HG02798 (cell line): ENCODE data around the gene GNAS.

Experiments
- ATAC-seq: cut with Tn5 transposase; IDR thresholded peaks from one replicate; pipeline ENCODE4 v1.9.1; 2021; ENCODE audit warnings: mild to moderate bottlenecking; ENCODE audit not compliant: unreplicated experiment, poor library complexity

The GNAS gene

DNA sequence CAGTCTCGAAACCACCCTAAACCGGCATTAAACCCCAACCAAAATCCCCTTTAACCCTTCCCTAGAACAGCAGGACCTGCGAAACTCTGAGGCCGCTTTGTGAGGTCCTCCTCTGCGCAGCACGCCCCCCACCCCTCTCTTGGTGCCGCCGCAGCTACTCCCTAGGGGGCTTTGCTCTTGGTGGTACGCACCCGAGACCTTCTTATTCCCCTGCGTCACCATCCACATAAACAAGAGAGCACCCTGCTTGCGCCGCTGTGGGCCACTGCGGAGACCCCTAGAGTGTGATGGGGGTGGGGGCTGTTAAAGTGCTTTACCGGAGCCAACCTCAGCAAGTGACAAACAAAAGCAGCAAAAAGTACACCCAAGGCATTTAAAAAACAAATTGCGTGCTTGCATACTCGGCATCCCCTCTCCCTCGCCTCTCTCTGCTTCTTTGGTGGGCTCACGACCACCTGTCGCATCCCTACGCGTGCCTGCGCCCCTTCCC is 502 bp upstream of the GNAS start:
- ATAC-seq = no peak

DNA sequence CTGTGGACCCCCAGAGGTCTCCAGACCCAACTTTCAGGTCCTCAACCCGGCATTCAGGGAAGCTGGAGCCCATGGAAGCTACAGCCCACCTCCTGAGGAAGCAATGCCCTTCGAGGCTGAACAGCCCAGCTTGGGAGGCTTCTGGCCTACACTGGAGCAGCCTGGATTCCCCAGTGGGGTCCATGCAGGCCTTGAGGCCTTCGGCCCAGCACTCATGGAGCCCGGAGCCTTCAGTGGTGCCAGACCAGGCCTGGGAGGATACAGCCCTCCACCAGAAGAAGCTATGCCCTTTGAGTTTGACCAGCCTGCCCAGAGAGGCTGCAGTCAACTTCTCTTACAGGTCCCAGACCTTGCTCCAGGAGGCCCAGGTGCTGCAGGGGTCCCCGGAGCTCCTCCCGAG is 950 bp downstream of the GNAS start:
- no peak for ATAC-seq

DNA sequence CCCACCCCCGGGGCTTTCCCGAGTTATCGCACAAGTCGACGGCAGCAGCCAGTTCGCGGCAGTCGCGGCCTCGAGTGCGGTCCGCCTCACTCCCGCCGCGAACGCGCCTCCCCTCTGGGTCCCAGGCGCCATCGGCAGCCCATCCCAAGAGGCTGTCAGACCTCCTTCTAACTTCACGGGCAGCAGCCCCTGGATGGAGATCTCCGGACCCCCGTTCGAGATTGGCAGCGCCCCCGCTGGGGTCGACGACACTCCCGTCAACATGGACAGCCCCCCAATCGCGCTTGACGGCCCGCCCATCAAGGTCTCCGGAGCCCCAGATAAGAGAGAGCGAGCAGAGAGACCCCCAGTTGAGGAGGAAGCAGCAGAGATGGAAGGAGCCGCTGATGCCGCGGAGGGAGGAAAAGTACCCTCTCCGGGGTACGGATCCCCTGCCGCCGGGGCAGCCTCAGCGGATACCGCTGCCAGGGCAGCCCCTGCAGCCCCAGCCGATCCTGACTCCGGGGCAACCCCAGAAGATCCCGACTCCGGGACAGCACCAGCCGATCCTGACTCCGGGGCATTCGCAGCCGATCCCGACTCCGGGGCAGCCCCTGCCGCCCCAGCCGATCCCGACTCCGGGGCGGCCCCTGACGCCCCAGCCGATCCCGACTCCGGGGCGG is 1.6 kb downstream of the GNAS start:
- ATAC-seq = no peak

DNA sequence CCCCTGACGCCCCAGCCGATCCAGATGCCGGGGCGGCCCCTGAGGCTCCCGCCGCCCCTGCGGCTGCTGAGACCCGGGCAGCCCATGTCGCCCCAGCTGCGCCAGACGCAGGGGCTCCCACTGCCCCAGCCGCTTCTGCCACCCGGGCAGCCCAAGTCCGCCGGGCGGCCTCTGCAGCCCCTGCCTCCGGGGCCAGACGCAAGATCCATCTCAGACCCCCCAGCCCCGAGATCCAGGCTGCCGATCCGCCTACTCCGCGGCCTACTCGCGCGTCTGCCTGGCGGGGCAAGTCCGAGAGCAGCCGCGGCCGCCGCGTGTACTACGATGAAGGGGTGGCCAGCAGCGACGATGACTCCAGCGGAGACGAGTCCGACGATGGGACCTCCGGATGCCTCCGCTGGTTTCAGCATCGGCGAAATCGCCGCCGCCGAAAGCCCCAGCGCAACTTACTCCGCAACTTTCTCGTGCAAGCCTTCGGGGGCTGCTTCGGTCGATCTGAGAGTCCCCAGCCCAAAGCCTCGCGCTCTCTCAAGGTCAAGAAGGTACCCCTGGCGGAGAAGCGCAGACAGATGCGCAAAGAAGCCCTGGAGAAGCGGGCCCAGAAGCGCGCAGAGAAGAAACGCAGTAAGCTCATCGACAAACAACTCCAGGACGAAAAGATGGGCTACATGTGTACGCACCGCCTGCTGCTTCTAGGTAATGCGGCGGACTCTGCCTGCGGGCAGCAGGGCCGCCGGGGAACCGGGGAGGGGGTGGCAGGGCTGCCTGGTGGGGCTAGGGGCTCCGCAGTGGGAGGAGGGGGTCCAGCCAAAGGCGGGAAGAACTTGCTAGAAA is 2.3 kb downstream of the GNAS start:
- ATAC-seq = no peak

DNA sequence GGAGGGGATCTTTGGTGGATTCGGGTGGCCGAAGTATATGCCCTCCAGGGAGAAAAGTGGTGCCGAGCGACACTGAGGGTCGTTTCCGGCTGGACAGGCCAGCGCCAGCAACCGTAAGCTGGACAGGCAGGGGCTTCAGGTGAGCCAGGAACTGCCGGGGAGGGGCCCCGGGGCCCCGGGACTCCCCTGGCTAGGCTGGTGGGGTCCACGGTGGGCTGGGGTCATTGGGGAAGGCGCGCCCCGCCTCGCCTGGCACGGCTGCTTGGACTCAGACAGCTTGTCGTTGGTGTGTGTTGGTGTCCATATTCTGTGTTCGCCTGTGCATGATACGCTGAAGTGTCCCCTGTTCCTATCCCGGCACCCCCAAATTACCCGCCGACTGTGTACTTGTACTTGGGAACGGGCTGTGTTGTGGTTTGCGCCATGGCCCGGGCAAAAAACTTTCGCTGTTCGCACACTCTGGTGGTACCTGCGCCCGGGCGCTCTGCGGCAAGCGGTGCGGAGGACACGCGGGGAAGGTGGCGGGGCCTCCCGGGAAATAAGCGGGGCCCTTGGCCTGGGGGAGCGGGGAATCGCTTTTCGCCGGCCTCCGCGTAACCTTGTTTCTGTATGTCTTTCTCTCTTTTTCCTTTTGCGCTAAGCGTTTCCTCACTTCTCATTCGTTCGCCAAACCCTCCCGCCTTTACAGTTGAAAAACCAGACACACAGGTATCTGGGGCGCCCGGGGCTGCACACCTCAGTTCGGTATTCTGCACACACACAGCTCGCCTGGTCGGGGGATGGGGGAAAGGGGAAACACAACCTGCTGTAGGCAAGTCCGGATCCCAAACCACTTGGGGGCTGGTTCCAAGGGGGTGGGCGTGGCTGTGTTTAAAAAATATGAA is 3.2 kb downstream of the GNAS start:
- ATAC-seq = no peak

DNA sequence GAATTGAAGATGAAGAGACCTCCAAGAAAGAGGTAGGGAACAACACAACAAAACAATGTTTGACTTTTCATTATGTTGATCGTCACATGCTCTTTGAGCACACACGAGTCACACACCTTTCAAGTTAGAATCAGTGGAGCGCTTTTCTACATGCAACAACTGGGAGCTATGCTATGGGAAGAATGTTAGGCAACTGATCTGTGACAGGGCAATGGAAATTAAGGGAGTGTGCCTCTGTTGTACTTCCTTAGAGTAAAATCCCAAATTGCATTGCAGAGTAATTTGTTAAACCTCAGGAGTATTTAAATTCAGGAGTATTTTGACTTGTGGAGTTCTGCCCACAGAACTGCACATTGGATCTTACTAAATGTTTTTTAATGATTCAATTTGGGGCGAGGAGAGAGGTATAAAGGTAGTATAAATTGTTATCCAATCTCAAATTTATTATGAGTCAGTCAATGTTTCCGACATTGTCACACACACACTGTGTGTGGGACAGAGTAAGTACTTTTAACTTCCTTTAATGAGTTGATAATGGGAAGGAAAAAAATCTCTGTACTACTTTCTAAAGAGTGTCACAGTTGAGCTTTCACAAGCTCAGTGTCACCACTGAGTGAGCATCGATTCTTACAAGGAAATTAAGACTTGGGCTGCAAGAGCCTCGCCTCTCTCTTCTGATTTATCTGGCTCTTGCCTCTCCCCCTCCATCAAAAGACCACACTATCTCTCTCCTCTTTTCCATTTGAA is 10.7 kb downstream of the GNAS start:
- ATAC-seq = no peak

DNA sequence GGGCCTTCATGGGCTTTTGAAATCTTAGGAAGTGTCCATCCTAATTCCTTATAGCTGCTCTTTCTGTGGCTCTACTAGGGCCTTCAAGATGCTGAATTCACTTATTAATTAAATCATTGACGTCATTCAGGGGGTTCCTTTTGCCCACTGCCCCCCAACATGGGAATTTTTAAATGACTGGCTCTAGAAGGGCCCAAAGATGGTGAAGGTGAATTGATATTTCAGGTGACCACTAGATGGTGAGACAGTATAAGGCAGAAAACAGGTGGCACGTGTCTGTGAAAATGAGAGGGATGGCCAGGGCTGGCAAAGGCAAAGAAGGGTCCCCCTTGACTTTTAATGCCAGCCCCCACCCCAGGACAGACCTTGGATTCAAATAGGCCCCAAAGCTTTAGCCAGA is 11.8 kb downstream of the GNAS start:
- ATAC-seq = no peak

DNA sequence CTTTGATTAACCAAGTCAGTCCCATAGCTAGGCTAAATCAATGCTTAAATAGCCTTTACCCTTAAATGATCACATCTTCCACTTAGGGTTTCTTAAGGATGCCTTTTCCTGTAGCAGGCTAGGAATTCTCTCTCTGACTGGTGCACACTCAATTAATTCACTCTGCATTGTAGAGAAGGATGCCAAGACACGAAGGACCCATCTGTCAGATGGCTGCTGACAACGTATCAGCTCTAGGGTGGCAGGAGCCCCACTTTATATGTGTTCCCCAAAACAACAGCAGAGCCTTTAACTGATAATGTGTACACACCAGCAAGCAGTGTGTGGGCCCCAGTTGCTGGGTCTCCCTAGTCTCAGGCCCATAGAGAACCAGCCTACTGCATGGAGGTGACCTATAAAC is 13.3 kb downstream of the GNAS start:
- ATAC-seq = no peak

DNA sequence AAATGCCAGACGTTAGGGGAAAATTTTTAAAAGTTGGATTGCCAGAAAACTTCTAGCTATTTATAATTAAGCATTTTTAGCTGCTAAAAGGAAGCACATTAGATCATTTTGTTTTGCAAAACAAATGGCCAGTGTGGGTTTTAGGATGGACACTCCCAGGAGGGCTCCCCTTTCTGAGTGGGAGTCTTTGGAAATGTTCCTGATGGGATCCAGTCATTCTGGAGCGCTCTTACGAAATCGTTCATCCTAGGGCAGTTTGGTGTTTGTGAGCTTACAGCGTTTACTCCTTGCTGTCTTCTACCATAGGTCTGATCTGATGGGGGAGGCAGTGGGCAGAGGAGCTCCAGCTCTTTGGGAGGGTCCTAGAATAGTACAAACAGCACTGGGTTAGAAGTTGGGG is 14.7 kb downstream of the GNAS start:
- no peak for ATAC-seq

DNA sequence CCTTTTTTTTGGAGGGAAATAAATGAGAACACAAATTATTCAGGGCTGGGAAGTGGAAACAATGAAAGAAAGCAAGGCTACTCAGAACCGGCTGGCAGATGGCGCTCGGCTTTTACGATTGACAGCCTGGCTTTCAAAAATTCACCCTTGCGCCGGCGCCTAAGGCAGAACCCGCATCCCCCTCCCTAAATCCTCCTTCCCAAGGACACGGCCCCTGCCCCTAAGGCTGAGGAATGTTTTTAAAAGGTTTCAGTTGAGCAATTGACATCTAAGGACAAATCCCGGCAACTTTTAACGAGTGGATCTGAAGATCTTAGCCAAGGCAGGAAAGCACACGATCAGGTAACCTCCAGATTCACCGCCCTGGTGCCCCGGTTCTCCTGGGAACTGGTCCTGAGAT is 16.3 kb downstream of the GNAS start:
- ATAC-seq = no peak

DNA sequence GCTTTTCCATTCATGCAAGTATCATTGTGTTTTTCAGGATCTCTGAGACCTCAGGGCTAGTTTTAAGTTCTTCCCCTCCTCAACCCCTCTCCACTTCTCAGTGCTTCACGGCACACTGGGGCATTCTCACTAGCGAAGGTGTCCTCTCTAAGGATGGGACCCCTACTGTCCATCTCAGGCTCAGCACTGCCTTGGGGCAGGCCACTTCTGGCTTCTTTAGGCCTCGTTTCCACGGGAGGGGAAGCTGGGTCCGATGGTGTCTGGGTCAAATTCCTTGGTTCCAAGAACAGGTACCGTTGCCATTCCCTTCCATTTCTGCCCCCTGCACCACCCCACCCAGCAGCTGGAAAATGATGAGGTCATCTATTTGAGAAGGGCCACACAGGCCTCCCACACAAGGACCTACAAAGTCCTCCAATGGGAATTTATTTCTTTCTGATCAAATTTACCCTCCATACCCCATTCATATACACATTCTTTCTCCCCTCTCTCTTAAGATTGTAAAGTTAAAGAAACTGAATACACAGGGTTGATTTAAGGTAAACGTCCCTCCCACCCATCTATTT is 17.2 kb downstream of the GNAS start:
- ATAC-seq = no peak

DNA sequence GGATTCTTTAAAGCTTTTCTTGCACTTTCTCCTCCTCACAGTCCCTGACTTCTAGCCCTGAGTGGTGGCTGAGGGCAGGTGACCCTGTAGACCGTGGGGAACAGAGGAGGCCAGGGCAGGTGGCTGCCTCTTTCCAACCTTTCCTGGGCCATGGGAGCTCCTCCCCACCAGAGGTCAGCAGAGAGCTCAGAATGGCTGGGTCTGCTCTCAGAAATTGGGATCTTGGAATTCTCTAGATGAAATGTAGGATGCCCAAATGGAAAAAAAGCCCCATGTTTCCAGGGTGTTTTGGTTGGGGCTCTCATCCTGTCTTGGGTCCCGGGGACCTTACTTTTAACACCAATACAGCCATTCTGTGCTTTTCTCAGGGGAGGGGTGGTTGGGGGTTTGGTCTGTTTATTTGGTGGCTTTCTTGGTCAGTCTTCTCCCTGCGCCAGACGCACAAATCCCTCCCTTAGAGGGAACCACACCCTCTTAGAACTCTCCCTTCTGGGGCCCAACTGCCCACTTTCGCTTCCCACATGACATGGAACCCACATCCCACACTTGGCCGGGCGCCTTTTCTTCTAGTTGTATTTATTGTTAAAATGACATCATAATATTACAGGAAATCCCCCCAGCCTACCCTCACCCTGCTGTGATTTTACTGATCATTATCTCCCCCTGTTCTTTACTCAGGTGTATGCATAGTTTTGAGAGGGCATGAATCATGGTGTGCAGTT is 17.9 kb downstream of the GNAS start:
- no peak for ATAC-seq

DNA sequence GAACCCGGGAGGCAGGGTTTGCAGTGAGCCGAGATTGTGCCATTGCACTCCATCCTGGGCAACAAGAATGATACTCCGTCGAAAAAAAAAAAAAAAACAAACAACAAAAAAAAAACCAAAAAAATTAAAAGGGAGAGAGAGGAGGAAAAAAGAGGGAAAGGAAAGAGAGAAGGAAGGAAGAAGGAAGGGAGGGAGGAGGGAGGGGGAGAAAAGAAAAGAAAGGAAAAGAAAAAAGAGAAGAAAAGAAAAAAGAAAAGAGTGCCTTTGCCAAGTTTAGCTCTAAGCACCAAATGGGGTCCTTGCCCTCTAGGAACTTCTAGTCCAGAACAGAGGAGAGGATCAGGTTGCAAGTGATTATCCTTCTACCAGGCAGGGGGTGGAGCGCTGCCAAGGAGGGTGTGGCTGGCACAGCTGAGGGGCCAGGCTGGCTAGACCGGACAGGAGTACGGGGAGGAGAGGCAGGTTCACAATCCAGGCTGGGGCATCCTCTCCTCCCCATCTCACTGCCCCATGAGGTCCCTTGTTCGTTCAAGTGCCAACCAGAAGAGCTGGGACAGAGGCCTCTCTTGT is 19.1 kb downstream of the GNAS start:
- ATAC-seq = no peak

DNA sequence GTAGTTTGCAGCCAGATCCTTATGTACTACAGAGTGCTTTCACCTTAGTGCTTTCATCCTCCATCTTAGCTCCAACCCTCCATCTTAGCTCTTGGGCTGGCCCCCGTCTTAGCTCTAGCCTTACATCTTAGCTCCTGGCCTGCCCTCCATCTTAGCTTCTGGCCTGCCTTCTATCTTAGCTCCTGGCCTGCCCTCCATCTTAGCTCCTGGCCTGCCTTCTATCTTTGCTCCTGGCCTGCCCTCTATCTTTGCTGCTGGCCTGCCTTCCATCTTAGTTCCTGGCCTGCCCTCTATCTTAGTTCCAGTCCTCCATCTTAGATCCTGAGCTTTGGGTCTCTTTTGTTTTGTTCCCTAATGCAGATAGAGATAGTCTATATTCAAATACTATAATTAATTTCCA is 22.0 kb downstream of the GNAS start:
- ATAC-seq = no peak

DNA sequence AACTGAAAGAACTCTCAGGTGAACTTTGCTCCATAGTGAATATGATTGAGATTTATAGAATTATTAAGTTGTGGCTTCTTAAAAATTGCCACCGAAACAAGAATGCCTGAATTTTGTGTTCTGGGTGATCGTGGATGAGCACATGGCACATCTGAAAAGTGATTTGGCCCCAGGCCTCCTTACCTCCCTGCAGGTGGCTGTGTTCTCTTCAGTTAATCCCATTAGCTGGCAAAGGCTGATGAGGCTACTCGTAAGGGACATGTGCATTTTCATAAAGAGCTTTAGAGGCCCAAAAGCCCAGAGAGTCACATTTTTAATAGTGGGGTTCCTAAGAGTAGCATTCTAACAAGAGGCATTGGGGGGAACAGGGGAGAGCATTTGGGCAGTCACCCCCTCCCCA is 22.6 kb downstream of the GNAS start:
- no peak for ATAC-seq

DNA sequence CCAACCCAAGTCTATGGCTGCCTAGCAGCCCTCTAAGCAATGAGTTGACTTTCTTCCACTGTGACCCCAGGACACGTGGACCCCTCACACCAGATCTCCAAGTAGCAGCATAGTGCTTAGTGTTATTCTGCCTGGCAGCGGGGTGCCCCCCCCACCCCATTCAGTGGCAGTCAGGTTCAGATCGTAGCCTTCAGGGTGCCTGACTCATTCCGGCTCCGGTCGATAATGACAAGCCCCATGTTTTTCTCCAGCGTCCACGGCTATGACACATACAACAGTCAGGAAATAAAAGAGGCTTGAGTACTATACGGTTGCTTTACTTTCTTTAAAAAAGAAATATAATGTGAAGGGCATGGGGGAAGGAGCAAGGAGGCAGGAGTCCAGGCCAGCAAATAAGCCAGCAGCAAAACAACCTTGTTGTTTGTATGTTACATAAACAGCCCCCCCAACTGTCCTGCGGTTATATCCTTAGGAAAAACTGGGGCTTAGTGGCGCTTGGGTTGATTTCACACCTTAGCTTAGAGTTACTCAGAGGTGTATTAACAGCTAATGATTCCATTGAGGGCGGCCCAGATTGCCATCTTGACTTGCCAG is 23.1 kb downstream of the GNAS start:
- ATAC-seq = no peak

DNA sequence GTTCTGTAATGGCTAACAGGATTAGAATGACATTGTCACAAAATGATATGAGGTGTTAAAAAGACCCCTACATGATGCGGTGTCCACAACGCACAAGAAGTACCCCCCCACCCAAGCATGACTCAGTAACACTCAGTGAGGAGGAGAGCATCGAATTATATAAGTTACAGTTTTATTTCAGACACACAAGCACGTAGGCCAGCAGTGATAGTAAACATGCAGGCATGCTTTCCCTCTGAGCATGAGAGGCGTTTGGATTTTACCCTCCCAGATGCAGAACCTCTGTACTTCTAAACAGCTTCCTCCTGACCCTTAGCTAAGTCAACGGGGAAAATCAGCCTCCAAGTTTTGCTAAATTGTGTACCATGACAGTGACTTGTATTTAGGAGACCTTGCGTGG is 23.9 kb downstream of the GNAS start:
- ATAC-seq = no peak
